ENCODE measurements around the gene PDZRN4. TPM values are rescaled to one million over a fixed set of nuclear protein-coding genes. Genes with fewer than 3 reads are reported as not detected.

PDZRN4 gene
- total and polyA plus RNA-seq, 5 donors from 2014 or later = not detected

GRCh38 chr12:41193311-41193710 lies 5.2 kb downstream of the PDZRN4 start:
- H3K9me3 ChIP-seq (ENCODE audit: control insufficient read depth in 2 of 2, low read length in 2 of 2) = no peaks in the 10 kb centered on the region
- no peak for DNase-seq
- H3K27me3 ChIP-seq (ENCODE audit: control insufficient read depth, insufficient read depth, low read length) = peaks cover 18% of the 10 kb centered on the region
- H3K27me3 Mint-ChIP-seq = peaks cover 22% of the 10 kb centered on the region
- H3K9me3 Mint-ChIP-seq = no peaks in the 10 kb centered on the region
- H3K27ac ChIP-seq (ENCODE audit: insufficient read depth, low read length, poor library complexity, severe bottlenecking) = no peak overlapping the region
- H3K27ac Mint-ChIP-seq = no peak overlapping the region
- no peak for ATAC-seq (ENCODE audit: low read depth in 2 of 2)
- no peaks in the 10 kb centered on the region for H3K36me3 Mint-ChIP-seq
- H3K4me3 Mint-ChIP-seq = no peak overlapping the region
- H3K4me1 Mint-ChIP-seq = peaks cover 0 to 3% (median under 1%) of the 10 kb centered on the region in 4 donors
- no peak overlapping the region for H3K4me3 ChIP-seq (ENCODE audit: low read depth, low read length)
- H3K36me3 ChIP-seq (ENCODE audit: control insufficient read depth, insufficient read depth, low read length) = no peaks in the 10 kb centered on the region
- no peaks in the 10 kb centered on the region for H3K4me1 ChIP-seq (ENCODE audit: control insufficient read depth, insufficient read depth, low read length, poor library complexity, severe bottlenecking)

- Mint-ChIP-seq H3K4me1 (no peaks in the 10 kb centered on the region), H3K4me3 (no peak overlapping the region), H3K27me3 (no peaks in the 10 kb centered on the region), H3K27ac (no peak overlapping the region), H3K36me3 (peaks cover 3% of the 10 kb centered on the region), H3K9me3 (peaks cover 0 to 2% (median 0%) of the 10 kb centered on the region in 7 donors)
- H3K27me3 ChIP-seq (ENCODE audit: control insufficient read depth, insufficient read depth, low read length) = no peaks in the 10 kb centered on the region
- no peaks in the 10 kb centered on the region for H3K9me3 ChIP-seq (ENCODE audit: control insufficient read depth in 2 of 2, low read length in 2 of 2)
- DNase-seq (no peak), ATAC-seq (ENCODE audit: low read depth in 2 of 2) (no peak)
- H3K27ac ChIP-seq (ENCODE audit: insufficient read depth, low read length, poor library complexity, severe bottlenecking) = no peak overlapping the region
- no peak overlapping the region for H3K4me3 ChIP-seq (ENCODE audit: low read depth, low read length)
- no peaks in the 10 kb centered on the region for H3K36me3 ChIP-seq (ENCODE audit: control insufficient read depth, insufficient read depth, low read length)
- no peaks in the 10 kb centered on the region for H3K4me1 ChIP-seq (ENCODE audit: control insufficient read depth, insufficient read depth, low read length, poor library complexity, severe bottlenecking)
Observed at GRCh38 chr12:41202051-41202450, 13.9 kb downstream of the PDZRN4 start.

GRCh38 chr12:41205070-41205709 lies 17.1 kb downstream of the PDZRN4 start:
- H3K36me3 ChIP-seq (ENCODE audit: control insufficient read depth, insufficient read depth, low read length) = no peaks in the 10 kb centered on the region
- Mint-ChIP-seq H3K27ac (no peak overlapping the region), H3K9me3 (peaks cover 0 to 2% (median 0%) of the 10 kb centered on the region in 7 donors), H3K27me3 (no peaks in the 10 kb centered on the region), H3K4me1 (no peaks in the 10 kb centered on the region), H3K4me3 (no peak overlapping the region), H3K36me3 (peaks cover 3% of the 10 kb centered on the region)
- H3K4me1 ChIP-seq (ENCODE audit: control insufficient read depth, insufficient read depth, low read length, poor library complexity, severe bottlenecking) = no peaks in the 10 kb centered on the region
- DNase-seq (no peak), ATAC-seq (ENCODE audit: low read depth in 2 of 2) (no peak)
- no peak overlapping the region for H3K4me3 ChIP-seq (ENCODE audit: low read depth, low read length)
- no peaks in the 10 kb centered on the region for H3K27me3 ChIP-seq (ENCODE audit: control insufficient read depth, insufficient read depth, low read length)
- no peaks in the 10 kb centered on the region for H3K9me3 ChIP-seq (ENCODE audit: control insufficient read depth in 2 of 2, low read length in 2 of 2)
- no peak overlapping the region for H3K27ac ChIP-seq (ENCODE audit: insufficient read depth, low read length, poor library complexity, severe bottlenecking)

- Histone ChIP-seq H3K36me3 (ENCODE audit: control insufficient read depth, insufficient read depth, low read length) (no peaks in the 10 kb centered on the region), H3K27ac (ENCODE audit: insufficient read depth, low read length, poor library complexity, severe bottlenecking) (no peak overlapping the region), H3K9me3 (ENCODE audit: control insufficient read depth in 2 of 2, low read length in 2 of 2) (no peaks in the 10 kb centered on the region), H3K4me3 (ENCODE audit: low read depth, low read length) (no peak overlapping the region), H3K27me3 (ENCODE audit: control insufficient read depth, insufficient read depth, low read length) (no peaks in the 10 kb centered on the region), H3K4me1 (ENCODE audit: control insufficient read depth, insufficient read depth, low read length, poor library complexity, severe bottlenecking) (no peaks in the 10 kb centered on the region)
- Mint-ChIP-seq H3K27ac (no peak overlapping the region), H3K4me3 (no peak overlapping the region), H3K9me3 (peaks cover 0 to 1% (median 0%) of the 10 kb centered on the region in 7 donors), H3K27me3 (no peaks in the 10 kb centered on the region), H3K36me3 (no peaks in the 10 kb centered on the region), H3K4me1 (no peaks in the 10 kb centered on the region)
- no peak for ATAC-seq (ENCODE audit: low read depth in 2 of 2)
- no peak for DNase-seq
Observed at GRCh38 chr12:41206298-41206697, 18.2 kb downstream of the PDZRN4 start.

- H3K36me3 Mint-ChIP-seq = no peaks in the 10 kb centered on the region
- H3K27ac Mint-ChIP-seq = no peak overlapping the region
- DNase-seq (no peak), ATAC-seq (ENCODE audit: low read depth in 2 of 2) (no peak)
- Histone ChIP-seq H3K4me3 (ENCODE audit: low read depth, low read length) (no peak overlapping the region), H3K9me3 (ENCODE audit: control insufficient read depth in 2 of 2, low read length in 2 of 2) (no peaks in the 10 kb centered on the region), H3K36me3 (ENCODE audit: control insufficient read depth, insufficient read depth, low read length) (no peaks in the 10 kb centered on the region), H3K27ac (ENCODE audit: insufficient read depth, low read length, poor library complexity, severe bottlenecking) (no peak overlapping the region), H3K4me1 (ENCODE audit: control insufficient read depth, insufficient read depth, low read length, poor library complexity, severe bottlenecking) (no peaks in the 10 kb centered on the region), H3K27me3 (ENCODE audit: control insufficient read depth, insufficient read depth, low read length) (no peaks in the 10 kb centered on the region)
- no peaks in the 10 kb centered on the region for H3K4me1 Mint-ChIP-seq
- H3K9me3 Mint-ChIP-seq = peaks cover 0 to 3% (median 0%) of the 10 kb centered on the region in 7 donors
- no peaks in the 10 kb centered on the region for H3K27me3 Mint-ChIP-seq
- H3K4me3 Mint-ChIP-seq = no peak overlapping the region
Observed at GRCh38 chr12:41211448-41211847, 23.3 kb downstream of the PDZRN4 start.

GRCh38 chr12:41212625-41213024 lies 24.5 kb downstream of the PDZRN4 start:
- no peak for ATAC-seq (ENCODE audit: low read depth in 2 of 2)
- DNase-seq = no peak
- Histone ChIP-seq H3K4me3 (ENCODE audit: low read depth, low read length) (no peak overlapping the region), H3K36me3 (ENCODE audit: control insufficient read depth, insufficient read depth, low read length) (no peaks in the 10 kb centered on the region), H3K9me3 (ENCODE audit: control insufficient read depth in 2 of 2, low read length in 2 of 2) (no peaks in the 10 kb centered on the region), H3K27ac (ENCODE audit: insufficient read depth, low read length, poor library complexity, severe bottlenecking) (no peak overlapping the region), H3K27me3 (ENCODE audit: control insufficient read depth, insufficient read depth, low read length) (no peaks in the 10 kb centered on the region), H3K4me1 (ENCODE audit: control insufficient read depth, insufficient read depth, low read length, poor library complexity, severe bottlenecking) (no peaks in the 10 kb centered on the region)
- no peaks in the 10 kb centered on the region for H3K36me3 Mint-ChIP-seq
- H3K4me3 Mint-ChIP-seq = no peak overlapping the region
- H3K27me3 Mint-ChIP-seq = no peaks in the 10 kb centered on the region
- H3K27ac Mint-ChIP-seq = no peak overlapping the region
- H3K9me3 Mint-ChIP-seq = peaks cover 0 to 3% (median 0%) of the 10 kb centered on the region in 7 donors
- no peaks in the 10 kb centered on the region for H3K4me1 Mint-ChIP-seq

GRCh38 chr12:41213107-41213506 lies 25.0 kb downstream of the PDZRN4 start:
- Mint-ChIP-seq H3K27me3 (no peaks in the 10 kb centered on the region), H3K27ac (no peak overlapping the region), H3K4me1 (no peaks in the 10 kb centered on the region), H3K9me3 (peaks cover 0 to 3% (median 0%) of the 10 kb centered on the region in 7 donors), H3K4me3 (no peak overlapping the region), H3K36me3 (no peaks in the 10 kb centered on the region)
- DNase-seq (no peak), ATAC-seq (ENCODE audit: low read depth in 2 of 2) (no peak)
- Histone ChIP-seq H3K27me3 (ENCODE audit: control insufficient read depth, insufficient read depth, low read length) (no peaks in the 10 kb centered on the region), H3K36me3 (ENCODE audit: control insufficient read depth, insufficient read depth, low read length) (no peaks in the 10 kb centered on the region), H3K4me1 (ENCODE audit: control insufficient read depth, insufficient read depth, low read length, poor library complexity, severe bottlenecking) (no peaks in the 10 kb centered on the region), H3K9me3 (ENCODE audit: control insufficient read depth in 2 of 2, low read length in 2 of 2) (no peaks in the 10 kb centered on the region), H3K4me3 (ENCODE audit: low read depth, low read length) (no peak overlapping the region), H3K27ac (ENCODE audit: insufficient read depth, low read length, poor library complexity, severe bottlenecking) (no peak overlapping the region)

- Histone ChIP-seq H3K36me3 (ENCODE audit: control insufficient read depth, insufficient read depth, low read length) (no peaks in the 10 kb centered on the region), H3K27me3 (ENCODE audit: control insufficient read depth, insufficient read depth, low read length) (no peaks in the 10 kb centered on the region), H3K27ac (ENCODE audit: insufficient read depth, low read length, poor library complexity, severe bottlenecking) (no peak overlapping the region), H3K9me3 (ENCODE audit: control insufficient read depth in 2 of 2, low read length in 2 of 2) (no peaks in the 10 kb centered on the region), H3K4me3 (ENCODE audit: low read depth, low read length) (no peak overlapping the region), H3K4me1 (ENCODE audit: control insufficient read depth, insufficient read depth, low read length, poor library complexity, severe bottlenecking) (no peaks in the 10 kb centered on the region)
- DNase-seq (no peak), ATAC-seq (ENCODE audit: low read depth in 2 of 2) (no peak)
- Mint-ChIP-seq H3K27ac (no peak overlapping the region), H3K9me3 (peaks cover 0 to 3% (median 0%) of the 10 kb centered on the region in 7 donors), H3K4me1 (no peaks in the 10 kb centered on the region), H3K36me3 (no peaks in the 10 kb centered on the region), H3K4me3 (no peak overlapping the region), H3K27me3 (no peaks in the 10 kb centered on the region)
Observed at GRCh38 chr12:41213648-41214047, 25.5 kb downstream of the PDZRN4 start.

Data from CD4-positive, CD25-positive, alpha-beta regulatory T cell (primary cell).